Lung (tissue), 12 donors: ENCODE measurements around the gene TUBA4B. TPM values are rescaled to one million over a fixed set of nuclear protein-coding genes. Genes with fewer than 3 reads are reported as not detected.

Experiments used
- ATAC-seq: fragments of 200-7000 bp; cut with Tn5 transposase; one replicate; pipeline ENCODE4 v1.9.1; 2020; ENCODE audit warnings: moderate number of reproducible peaks; ENCODE audit not compliant: insufficient read depth, low FRiP score
- DNase-seq, 3 donors: peaks; one replicate each; pipeline ENCODE4 v3.0.0-alpha.2; 2013 to 2017
- H3K27ac ChIP-seq, 2 donors: one replicate each; pipeline ENCODE4 v1.5.1; 2013; ENCODE audit warnings: mild to moderate bottlenecking in 2 of 2, moderate library complexity in 2 of 2, control low read depth in 1 of 2, inconsistent platforms in 1 of 2, low read depth in 1 of 2, low read length in 1 of 2
- H3K27me3 ChIP-seq, 3 donors: one replicate each; pipeline ENCODE4 v1.5.1; 2013; ENCODE audit warnings: low read length in 2 of 3; ENCODE audit not compliant: control insufficient read depth in 3 of 3, insufficient read depth in 3 of 3
- H3K36me3 ChIP-seq, 4 donors: one replicate each; pipeline ENCODE4 v1.5.1; 2013; ENCODE audit warnings: low read length in 4 of 4, mild to moderate bottlenecking in 1 of 4, moderate library complexity in 1 of 4; ENCODE audit not compliant: control insufficient read depth in 4 of 4, insufficient read depth in 4 of 4
- H3K4me1 ChIP-seq, 5 donors: one replicate each; pipeline ENCODE4 v1.5.1; 2013; ENCODE audit warnings: low read length in 5 of 5, mild to moderate bottlenecking in 2 of 5, moderate library complexity in 1 of 5; ENCODE audit not compliant: control insufficient read depth in 5 of 5, insufficient read depth in 5 of 5
- H3K4me3 ChIP-seq: one replicate; pipeline ENCODE4 v1.5.1; 2013; ENCODE audit warnings: mild to moderate bottlenecking, control low read depth, moderate library complexity
- H3K9ac ChIP-seq, 2 donors: one replicate each; pipeline ENCODE4 v1.5.1; 2013; ENCODE audit warnings: low read length in 2 of 2, control low read depth in 1 of 2; ENCODE audit not compliant: insufficient read depth in 1 of 2
- H3K9me3 ChIP-seq, 4 donors: one replicate each; pipeline ENCODE4 v1.5.1; 2013; ENCODE audit warnings: low read length in 3 of 4, mild to moderate bottlenecking in 1 of 4, moderate library complexity in 1 of 4; ENCODE audit not compliant: control insufficient read depth in 4 of 4, insufficient read depth in 3 of 4
- WGBS, 2 donors: extraction: QIAGEN DNeasy Blood & Tissue Kit; methylation state at CpG; one replicate each; pipeline ENCODE4 v1.1.7; 2013; 5-methylcytosine and 5-hydroxymethylcytosine counted together
- polyA plus RNA-seq, 2 donors: library from polyadenylated mRNA; stranded (reverse); fragments of 200-250 nt; gene quantifications; one replicate each; pipeline ENCODE4 v1.2.1, GENCODE V29; 2013
- total RNA-seq, 2 donors: library from RNA; depleted of rRNA in 1 of 2; stranded (reverse); fragments of >200 nt in 1 of 2; gene quantifications; one replicate each; pipeline ENCODE4 v1.2.1, GENCODE V29; 2014 to 2021
- TF ChIP-seq, protein P1 (sequence below): IDR thresholded peaks from 2 replicates; pipeline ENCODE4 v1.5.1; 2012; ENCODE audit warnings: mild to moderate bottlenecking; ENCODE audit errors: control extremely low read depth, extremely low read depth
- donor health status: control.
- donor health status: control.
- donor health status: Bipolar disorder and iron deficiency.
- donor health status: healthy.
- donor health status: DM: yes; HTN: yes; CAD: no.

The TUBA4B gene
- total and polyA plus RNA-seq, 4 donors: 5.7 to 20.3 (median 10.5) TPM

DNA sequence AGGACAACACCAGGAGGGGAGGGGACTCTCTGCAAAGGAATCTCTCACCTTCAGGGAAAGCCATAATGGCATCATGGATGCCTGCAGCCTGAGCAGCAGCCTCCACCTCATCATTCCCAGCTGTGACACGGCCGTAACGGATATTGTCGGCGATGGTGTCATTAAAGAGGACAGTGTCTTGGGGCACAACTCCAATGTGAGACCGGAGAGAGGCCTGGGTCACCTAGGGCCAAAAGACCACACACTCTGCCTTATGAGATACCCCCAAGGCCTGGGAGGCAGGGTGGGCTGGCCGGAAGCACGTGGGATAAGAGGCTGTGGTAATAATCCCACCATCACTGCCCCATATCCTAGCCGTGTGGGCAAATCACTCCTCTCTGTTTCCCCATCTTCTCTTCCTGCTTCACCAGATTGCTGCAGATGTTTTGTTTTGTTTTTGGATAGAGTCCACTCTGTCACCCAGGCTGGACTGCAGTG, 42.1 kb upstream of the TUBA4B start:
- no peaks in the 10 kb centered on the region for H3K27me3 ChIP-seq
- H3K4me3 ChIP-seq: no peak overlapping the region
- ATAC-seq (no peak), DNase-seq (no peak)
- no peak overlapping the region for H3K27ac ChIP-seq
- H3K36me3 ChIP-seq: peaks cover 4 to 43% (median 34%) of the 10 kb centered on the region in 4 donors
- H3K4me1 ChIP-seq: peaks cover 0 to 20% (median 12%) of the 10 kb centered on the region in 5 donors
- TF ChIP-seq, protein P1, sequence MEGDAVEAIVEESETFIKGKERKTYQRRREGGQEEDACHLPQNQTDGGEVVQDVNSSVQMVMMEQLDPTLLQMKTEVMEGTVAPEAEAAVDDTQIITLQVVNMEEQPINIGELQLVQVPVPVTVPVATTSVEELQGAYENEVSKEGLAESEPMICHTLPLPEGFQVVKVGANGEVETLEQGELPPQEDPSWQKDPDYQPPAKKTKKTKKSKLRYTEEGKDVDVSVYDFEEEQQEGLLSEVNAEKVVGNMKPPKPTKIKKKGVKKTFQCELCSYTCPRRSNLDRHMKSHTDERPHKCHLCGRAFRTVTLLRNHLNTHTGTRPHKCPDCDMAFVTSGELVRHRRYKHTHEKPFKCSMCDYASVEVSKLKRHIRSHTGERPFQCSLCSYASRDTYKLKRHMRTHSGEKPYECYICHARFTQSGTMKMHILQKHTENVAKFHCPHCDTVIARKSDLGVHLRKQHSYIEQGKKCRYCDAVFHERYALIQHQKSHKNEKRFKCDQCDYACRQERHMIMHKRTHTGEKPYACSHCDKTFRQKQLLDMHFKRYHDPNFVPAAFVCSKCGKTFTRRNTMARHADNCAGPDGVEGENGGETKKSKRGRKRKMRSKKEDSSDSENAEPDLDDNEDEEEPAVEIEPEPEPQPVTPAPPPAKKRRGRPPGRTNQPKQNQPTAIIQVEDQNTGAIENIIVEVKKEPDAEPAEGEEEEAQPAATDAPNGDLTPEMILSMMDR: no peak
- 81 to 90% methylated on average over 9 of the region's 9 CpGs for WGBS, 2 donors
- no peak overlapping the region for H3K9ac ChIP-seq
- no peaks in the 10 kb centered on the region for H3K9me3 ChIP-seq

DNA sequence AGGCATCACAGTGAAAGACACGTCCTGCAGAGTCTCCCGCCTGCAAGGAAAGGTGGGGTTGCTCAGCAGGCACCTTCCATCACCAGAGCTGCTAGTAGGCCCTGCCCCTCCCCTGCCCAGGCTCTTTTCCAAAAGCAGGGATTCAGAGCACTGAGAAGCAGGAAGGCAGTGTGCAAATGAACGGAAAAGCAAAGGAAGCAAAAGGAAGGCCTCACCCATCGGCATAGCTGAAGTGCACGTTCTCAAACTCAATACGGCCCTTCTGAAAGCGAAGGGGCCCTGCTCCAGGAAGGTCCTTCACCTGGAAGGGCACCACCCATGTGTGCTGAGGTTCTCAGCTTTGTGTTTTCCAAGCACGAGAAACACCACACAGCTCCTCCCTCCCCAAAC, 40.0 kb upstream of the TUBA4B start:
- Histone ChIP-seq H3K27me3 (no peaks in the 10 kb centered on the region), H3K4me1 (peaks cover 0 to 15% (median 7%) of the 10 kb centered on the region in 5 donors), H3K9me3 (no peaks in the 10 kb centered on the region), H3K9ac (no peak overlapping the region), H3K4me3 (no peak overlapping the region), H3K36me3 (peaks cover 4 to 51% (median 37%) of the 10 kb centered on the region in 4 donors), H3K27ac (no peak overlapping the region)
- WGBS, 2 donors: 75 to 83% methylated on average over 8 of the region's 8 CpGs
- DNase-seq: no peak
- ATAC-seq: no peak
- TF ChIP-seq, protein P1: no peak

DNA sequence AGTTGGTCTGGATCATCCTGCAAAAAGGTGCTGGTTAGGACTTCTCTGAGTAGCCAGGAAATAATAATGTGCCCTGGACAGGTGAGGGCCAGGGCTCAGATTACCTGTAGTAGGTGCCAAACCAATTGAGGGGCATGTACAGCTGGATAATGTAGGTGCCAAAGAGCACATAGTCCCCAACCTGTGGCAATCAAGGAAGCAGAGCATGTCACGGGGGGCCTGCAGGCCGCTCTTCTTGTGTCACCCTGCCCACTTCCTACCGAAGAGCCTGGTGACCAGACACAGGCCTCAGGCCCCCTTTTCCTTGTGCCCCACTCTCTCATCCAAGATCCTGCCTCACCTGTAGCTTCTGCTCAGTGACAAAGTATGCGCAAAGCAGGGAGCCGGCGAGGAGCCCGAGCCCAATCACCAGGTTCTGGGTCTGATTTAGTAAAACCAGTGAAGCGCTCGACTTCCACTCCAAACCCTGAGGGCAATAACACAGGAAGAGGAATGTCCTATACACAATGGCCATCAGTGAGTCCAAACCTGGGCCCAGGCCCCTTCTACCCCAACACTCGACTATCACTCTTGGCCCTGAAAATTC, 39.5 kb upstream of the TUBA4B start:
- TF ChIP-seq, protein P1: no peak
- ATAC-seq (no peak), DNase-seq (no peak)
- no peaks in the 10 kb centered on the region for H3K27me3 ChIP-seq
- H3K4me3 ChIP-seq: no peak overlapping the region
- H3K27ac ChIP-seq: no peak overlapping the region
- H3K9me3 ChIP-seq: no peaks in the 10 kb centered on the region
- H3K36me3 ChIP-seq: peaks cover 4 to 45% (median 34%) of the 10 kb centered on the region in 4 donors
- WGBS, 2 donors: 81 to 96% methylated on average over 10 of the region's 10 CpGs
- H3K9ac ChIP-seq: no peak overlapping the region
- H3K4me1 ChIP-seq: peaks cover 0 to 15% (median 5%) of the 10 kb centered on the region in 5 donors

DNA sequence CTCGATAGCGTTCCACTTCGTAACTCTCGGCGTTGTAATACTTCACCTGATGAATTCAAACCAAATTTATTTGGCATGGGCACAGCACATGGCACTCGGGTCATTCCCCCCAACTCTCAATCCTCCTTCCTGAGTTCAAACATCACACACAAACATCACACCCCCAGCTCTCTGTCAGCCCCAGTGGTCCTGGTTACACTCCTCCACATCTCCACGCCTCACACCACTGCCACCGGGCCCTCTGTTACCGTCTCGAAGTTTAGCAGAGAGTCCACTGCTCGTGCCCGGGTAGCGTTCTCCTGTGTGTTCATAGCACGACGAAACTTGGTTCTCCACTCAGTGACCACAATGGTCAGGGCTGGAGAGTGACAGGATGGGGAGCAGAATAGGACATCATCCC, 38.9 kb upstream of the TUBA4B start:
- Histone ChIP-seq H3K9ac (no peak overlapping the region), H3K27ac (no peak overlapping the region), H3K36me3 (peaks cover 4 to 41% (median 28%) of the 10 kb centered on the region in 4 donors), H3K9me3 (no peaks in the 10 kb centered on the region), H3K27me3 (no peaks in the 10 kb centered on the region), H3K4me3 (no peak overlapping the region), H3K4me1 (peaks cover 0 to 16% (median 5%) of the 10 kb centered on the region in 5 donors)
- no peak for DNase-seq
- WGBS, 2 donors: 96 to 97% methylated on average over 15 of the region's 15 CpGs
- no peak for ATAC-seq
- TF ChIP-seq, protein P1: no peak
